SKM-1 (cell line): ENCODE measurements around the gene PCDH9.
"Not testable (repeated sequence)": the region's sequence is repeated elsewhere in the genome, so short reads cannot be mapped to it uniquely, and the experiment has no call there.

Source experiments
- DNase-seq: peaks from one replicate; lab custom pipeline; 2025; ENCODE audit not compliant: unreplicated experiment; lab: John Stamatoyannopoulos, UW

The PCDH9 gene

DNA sequence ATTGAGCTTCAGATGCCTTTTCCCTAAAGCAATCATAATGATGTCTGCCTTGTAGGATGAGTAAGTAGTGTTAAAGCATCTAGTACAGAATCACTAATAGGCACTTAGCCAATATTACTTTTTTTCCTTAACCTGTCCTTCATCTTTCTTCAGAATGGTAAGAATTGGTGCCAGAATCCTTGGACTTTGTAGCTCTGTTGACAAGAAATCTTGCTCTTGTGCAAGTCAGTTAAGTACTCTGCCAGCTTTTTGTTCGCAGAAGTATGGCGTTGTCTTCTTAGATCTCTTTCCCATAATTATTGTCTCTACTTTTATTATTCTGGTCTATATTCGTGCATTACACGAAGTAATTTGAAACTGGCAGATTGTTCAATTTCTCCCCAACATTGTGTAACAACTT lies 554.5 kb downstream of the PCDH9 start:
- no peak for DNase-seq

DNA sequence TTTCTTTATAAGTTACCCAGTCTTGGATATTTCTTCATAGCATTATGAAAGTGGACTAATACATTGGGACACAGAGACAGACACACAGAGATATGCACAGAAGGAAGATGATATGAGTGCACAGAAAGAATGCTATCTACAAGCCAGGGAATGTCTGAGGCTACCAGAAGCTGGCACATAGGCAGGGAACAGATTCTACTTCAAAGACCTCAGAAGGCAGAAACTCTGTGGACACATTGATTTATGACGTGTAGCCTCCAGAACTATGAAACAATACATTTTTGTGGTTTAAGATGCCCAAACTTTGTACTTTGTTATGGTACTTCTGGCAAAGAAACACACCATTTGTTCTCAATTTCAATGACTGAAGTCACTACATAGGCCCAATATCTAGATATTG lies 556.7 kb downstream of the PCDH9 start:
- DNase-seq = no peak

DNA sequence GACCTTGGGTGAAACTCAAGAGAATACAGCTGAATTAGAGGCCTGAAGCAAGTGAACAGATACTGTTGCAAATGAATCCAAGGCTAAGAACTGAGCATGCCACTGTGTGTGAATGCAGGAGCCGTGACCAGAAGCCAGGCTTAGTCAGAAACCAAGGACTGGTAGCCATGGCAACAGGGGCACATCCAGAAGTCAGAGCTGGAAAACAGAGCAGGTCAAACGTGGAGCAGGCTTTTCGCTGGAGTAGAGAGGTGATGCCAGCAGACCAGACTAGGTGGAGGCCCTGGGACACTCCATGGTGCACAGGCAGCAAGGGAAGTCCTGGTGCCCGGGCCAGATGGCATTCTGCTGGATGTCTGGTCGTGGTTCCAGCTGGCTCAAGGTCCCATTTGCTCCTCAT lies 564.1 kb downstream of the PCDH9 start:
- DNase-seq = no peak

DNA sequence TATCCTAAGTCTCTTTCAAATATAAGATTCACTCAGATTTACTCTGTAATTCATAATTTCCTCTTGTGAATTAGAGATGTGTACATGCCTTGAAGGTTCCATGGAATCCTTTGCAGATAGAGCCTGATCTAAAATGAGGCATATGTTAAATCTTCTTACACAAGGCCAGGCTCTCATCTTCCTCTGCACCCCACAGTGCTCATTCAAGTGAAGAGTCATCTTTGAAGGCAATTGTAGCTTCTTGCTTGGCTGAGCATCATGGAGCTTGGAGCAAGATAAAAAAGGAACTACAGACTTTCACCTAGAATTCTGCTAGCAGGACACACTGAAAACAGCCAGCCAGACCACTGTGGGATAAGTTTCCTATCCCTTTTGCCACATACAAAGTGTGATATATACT lies 566.4 kb downstream of the PCDH9 start:
- DNase-seq = no peak

DNA sequence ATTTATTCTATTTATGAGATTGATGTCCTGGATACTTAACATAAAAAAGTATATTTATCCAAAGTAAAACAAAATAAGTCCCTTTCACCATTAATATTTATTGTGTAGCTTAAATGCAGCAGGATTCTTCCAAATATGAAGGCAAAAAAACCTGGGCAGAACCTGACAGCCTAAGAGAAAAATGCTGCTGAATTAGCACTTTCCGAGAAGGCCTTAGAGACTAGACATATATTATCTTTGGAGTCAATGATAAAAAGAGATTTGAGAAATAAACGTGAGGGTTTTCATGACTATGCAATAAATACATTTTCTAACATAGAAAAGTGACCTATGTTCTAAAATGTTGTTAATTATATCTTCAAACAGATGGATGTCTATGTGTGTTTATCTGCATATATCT lies 566.9 kb downstream of the PCDH9 start:
- DNase-seq = no peak

DNA sequence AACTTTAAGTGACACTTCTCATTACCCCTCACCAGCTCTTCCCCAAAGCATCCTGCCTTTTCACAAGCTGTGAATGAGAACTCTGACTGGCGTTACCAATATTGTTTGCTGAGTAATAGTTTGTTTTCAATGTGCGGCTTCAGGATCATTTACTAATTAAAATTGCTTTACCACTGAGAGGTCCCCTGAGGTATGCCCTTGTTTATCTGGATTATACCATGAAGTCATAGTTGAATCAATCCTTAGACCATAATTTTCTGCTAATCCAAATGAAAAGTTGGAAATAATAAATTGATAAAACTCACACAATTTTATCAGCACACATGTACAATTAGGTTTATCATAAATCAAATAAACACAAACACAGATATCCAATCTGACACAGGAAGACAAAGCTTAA lies 568.8 kb downstream of the PCDH9 start:
- no peak for DNase-seq

DNA sequence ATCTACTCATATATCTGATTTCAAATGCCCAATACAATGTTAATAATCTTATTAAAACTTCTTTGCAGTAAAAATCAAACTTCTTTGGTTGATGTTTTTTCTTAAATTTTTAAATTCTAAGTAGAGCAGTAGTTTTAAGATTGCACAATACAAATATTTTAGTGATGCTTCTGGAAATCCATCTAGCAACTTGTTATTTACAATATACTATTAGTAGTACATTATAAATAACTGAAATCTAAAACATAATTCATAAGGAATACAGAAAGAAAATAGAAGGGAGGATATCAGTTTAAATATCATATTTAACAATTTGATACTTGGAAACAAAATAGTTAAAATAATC lies 569.7 kb downstream of the PCDH9 start:
- no peak for DNase-seq

DNA sequence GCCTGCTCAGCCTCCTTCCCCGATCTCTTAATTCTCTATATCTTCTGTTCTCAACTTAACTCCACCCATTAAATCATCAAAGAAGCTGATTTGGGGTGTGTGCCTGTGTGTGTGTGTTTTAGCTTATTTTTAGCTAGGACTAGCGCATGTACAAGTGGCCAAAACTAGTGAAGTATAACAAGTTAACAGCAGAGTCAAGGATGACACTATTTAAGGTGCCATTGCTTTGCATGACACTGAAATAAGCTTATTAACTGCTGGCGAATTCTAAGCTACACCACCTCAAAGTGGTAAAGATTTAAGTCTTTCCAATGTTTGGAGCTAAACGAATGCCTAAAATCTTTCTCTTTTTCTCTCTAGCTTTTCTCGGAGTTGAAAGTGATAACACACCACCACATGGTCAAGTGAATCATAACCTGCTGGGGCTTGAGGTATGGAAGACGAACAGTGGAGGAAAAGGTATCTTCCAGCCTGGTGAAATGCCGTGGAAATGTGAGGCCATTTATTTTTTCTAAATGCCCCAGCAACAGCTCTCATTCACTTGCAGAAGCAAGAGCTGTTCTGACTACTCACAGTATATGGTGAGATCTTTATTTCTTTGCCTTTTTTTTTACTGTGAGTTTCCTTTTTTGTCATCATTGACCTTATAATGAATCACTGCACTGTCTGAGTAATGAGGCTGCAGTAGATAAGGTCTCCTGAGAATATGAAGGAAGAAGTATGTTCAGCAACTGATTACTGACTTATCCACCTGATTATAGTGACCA lies 570.3 kb downstream of the PCDH9 start:
- no peak for DNase-seq

DNA sequence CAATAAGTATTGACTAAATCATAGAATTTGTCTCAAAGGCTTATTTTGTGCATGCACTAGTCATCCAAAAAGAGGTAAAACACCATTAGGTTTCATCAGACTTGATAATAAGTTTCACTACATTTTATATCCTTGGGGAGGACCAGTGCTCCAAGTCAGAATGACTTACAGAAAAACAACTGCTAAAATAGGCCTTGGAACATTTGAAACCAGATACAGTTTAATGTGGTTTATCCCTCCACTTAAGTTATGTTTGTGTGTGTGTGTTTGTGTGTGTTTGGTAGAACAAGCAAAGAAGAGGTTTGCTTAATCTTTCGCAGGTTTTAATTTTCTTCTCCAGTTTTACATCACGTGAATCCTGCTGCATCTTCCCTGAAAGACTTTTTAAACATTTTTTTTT lies 570.9 kb downstream of the PCDH9 start:
- no peak for DNase-seq

DNA sequence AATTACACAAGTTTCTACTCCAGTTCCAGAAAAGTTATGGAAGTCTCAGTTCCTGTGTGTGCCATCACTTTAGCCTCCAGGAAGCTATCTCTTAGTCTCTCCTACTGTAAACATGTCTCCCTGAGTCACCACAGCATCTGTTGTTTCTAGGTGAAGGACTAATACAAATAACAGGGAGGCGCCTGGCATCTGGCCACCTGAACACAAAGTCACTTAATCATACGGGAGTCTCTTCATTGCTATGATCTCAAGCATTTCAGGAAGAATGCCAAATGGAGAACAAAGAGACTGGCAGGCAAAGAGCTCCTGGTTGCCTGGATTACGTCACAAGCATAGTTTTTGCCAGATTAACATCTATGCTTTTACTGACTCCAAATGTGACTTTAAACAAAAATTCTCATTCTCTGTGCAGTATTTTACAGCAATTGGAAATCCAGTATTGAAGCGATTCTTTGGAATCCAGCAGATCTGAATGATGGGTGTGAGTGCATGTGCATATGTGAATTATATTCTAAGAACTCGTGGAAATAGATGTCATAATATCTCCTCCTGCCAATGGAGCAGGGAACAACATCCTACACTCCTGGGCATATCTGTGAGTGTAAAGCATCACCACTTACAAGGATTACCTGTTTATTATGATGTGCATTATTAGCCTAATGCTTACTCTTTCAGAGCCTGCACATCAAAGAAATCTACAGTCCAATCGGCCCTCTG lies 572.8 kb downstream of the PCDH9 start:
- no peak for DNase-seq

DNA sequence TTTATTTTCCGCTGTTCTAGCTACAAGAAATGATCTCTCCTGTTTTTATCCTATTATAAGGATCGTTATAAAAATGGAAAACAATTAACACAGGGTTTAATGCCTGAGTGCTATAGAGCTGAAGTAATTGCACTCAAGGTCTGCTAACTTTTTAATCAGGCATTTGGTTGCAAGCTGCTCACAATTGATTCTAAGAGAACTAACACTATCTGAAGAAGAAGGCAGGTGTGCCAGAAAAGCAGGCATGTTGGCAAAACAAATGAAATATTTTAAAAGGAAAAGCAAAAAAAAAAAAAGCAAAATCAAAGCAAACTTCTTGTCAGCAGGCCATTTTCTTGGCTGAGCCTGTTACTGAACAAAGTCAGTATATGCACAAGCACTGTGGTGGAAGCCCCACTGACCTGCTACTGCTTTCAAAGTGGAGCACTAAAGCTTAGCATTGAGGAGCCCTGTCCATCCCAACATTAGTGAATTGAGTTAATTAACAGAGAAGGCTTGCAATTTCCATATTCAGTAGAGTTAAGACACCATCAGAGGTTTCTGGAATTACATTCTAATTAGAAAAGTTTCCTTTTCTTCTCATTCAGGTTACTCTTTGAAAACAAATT lies 574.2 kb downstream of the PCDH9 start:
- DNase-seq = no peak

DNA sequence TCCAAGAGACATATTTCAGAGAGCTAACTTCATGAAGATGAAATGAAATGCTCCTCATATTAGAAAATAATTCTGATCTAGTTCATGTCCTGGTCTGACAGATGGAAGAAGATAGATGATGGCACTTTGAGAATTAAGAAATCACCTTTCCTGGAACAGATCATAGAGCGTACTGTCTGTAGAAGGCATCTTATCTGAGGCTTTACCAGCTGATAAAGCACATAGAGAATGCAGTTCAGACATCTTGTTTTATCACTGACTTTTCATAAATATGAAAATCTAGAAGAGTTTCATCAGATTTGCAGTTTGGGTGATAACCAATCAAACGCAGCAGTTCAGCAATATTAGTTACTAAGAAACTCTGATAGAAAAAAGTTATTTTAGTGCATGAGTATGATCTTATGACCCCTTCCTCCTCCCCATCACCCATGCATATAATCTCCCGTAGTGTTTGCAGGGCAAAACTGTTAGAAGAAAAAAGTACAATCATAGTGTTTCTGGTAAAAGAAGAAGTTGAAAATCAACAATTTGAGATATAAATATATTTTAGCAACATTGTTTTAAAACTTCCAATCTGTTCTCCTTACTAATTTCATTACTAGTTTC lies 585.2 kb downstream of the PCDH9 start:
- DNase-seq = no peak

DNA sequence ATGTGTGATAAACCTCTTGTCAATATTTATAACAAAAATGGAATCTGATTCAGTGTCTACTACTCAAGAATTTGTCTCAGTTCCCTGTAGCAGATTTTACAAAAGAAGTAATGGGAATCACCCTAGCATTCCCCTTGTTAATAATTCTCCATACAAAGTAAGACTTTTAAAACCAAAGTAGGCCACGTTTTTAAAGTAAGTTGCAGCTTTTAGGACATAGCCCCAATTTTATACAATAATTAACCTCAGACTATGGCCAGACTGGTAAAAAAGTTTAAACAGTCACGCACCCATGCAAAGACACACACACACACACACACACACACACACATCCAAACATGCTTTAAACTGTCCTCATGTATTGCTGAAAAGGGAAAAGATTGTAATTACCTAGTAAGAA lies 589.9 kb downstream of the PCDH9 start:
- DNase-seq = no peak

DNA sequence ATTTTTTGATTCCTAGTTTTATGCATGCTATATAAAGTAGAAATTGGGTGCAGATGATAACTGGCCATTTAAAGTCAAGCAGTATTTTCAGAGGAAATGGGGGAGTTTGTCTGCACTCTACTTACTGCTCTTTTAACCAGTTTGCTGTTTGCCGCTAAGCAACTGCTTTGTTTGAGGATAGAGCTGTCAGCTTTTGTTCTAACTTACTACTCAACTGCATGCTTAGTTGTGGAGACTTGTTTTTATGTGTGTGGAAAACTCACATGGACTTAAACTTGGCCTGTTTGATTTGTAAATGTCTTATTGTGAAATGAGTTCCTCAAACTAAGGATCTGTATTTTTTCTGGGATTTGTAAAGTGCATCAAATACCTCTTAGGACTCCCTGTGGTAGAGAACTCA lies 591.1 kb downstream of the PCDH9 start:
- no peak for DNase-seq

DNA sequence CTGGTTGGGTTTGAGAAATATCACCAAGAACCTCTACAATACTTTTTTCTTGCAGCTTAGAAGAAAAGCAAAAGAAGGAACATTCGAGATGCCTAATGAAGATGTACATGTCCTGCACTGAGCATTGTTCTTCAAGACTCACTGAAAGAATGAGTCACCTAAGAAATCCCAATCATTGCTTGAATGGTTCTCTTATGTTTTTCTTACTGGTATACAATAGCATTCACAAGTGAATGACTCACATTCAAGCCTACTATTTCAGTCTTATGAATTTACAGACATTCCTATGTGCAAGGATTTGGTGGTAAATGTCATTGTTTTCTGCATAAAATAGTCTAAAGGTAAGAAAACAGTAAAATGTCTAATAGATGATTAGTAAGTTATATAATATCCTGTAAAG lies 594.6 kb downstream of the PCDH9 start:
- DNase-seq = no peak

DNA sequence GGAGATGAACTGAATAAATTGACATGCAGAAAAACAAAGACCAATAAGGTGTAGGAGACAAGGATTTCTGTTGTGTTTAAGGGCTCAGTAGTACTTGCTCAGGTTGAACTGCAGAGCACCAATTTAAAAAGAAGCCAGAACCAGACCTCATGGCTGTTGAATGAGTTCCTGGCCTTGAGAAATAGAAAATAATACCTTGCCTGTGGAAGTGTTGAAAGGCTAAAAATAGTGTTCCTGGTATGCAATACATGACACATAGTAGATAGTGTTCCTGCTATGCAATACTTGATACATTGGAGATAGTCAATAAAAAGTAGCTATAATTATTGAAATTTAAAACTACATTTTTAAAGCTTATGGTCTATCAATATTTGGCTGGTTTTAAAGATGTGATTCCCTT lies 595.8 kb downstream of the PCDH9 start:
- no peak for DNase-seq

DNA sequence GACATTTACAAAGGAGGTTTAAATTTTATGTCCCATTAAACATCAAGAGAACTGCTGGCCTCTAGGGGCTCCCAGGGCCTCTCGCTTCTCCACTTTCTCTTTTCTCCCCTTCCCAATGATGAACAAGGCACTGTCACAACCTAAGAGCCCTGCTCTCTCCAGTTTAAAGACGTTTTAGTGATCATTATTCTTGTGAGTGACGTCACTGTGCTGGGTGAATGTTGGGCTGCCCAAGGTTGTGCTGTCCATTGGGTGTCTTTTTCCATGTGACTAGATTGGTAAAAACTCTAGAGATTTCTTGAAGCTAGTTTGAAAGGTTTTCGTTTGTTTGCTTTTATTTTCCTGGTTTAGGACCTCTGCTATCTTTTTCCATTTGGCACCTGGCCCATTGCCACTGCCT lies 602.6 kb downstream of the PCDH9 start:
- DNase-seq = no peak

DNA sequence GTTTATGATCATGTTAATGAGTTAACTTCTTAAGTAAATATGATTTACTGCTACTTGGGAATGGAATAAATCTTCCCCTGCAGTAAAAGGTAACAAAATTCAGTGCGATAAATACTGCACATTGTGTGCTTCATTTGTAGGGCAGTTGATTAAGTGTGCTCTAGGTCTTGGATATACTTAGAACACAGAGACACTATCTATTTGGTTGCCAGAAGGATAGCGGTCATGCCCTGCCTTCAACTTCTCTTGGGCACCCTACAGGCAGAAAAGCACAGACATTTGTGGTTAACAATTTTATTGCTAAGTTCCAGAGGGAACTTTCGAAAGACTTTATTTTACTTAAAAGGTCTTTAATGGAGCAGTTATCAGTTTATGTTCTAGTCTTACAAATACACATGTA lies 605.8 kb downstream of the PCDH9 start:
- no peak for DNase-seq

DNA sequence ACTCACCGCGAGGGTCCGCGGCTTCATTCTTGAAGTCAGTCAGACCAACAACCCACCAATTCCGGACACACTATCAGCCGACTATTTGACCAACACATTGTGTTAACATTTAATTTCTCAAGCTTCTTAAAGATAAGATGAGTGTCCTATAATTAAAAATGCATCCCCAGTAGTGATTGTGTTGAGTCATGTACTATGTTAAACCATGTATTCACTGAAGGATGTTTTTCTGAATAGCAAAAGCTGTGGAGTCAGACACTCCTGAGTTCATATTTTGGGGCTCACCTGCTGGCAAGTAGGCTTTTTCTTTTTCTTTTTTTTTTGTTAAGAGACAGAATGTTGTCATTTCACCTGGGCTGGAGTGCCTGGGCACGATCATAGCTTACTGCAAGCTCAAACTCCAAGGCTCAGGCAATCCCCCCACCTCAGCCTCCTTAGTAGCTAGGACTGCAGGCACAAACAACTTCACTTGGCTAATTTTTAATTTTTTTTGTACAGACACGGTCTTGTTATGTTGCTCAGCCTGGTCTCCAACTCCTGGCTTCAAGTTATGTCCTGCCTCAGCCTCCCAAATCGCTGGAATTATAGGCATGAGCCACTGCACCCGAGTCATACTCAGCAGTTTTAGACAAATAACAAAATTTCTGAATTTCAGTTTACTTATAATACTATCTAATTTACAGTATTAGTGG lies 606.9 kb downstream of the PCDH9 start:
- no peak for DNase-seq

DNA sequence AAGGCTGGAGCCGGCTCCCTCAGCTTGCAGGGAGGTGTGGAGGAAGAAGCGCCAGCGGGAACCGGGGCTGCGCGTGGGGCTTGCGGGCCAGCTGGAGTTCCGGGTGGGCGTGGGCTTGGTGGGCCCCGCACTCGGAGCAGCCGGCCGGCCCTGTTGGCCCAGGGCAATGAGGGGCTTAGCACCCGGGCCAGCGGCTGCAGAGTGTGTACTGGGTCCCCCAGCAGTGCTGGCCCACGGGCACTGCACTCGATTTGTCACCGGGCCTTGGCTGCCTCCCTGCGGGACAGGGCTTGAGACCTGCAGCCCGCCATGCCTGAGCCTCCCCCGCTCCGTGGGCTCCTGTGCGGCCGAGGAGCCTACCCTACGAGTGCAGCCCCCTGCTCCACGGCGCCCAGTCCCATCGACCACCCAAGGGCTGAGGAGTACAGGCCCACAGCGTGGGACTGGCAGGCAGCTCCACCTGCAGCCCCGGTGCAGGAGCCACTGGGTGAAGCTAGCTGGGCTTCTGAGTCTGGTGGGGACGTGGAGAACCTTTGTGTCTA lies 608.2 kb downstream of the PCDH9 start:
- DNase-seq = not testable (repeated sequence)

DNA sequence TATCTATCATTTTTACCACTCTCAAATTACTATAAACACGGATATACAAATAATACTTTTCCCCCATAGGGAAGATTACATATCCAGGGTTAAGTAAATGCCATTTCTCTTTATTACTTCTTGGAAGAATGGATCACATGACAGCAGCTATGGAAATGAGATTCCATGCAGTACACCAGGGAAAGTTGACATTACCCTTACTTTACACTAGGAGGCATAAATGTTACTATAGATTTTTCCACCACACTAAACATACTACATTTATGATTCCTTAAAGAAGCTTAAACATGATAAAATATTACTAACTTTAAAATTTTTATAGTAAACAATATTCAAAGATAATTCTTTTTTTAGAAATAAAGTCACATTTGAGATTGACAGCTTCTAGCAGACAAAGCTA lies 611.4 kb downstream of the PCDH9 start:
- DNase-seq = no peak
